Spinal cord (tissue), 10 donors: Measurements from ENCODE around the gene NAT8. TPM values are rescaled to one million over a fixed set of nuclear protein-coding genes. Genes with fewer than 3 reads are reported as not detected.
"Not testable (repeated sequence)": the region's sequence is repeated elsewhere in the genome, so short reads cannot be mapped to it uniquely, and the experiment has no call there.

Source experiments
- DNase-seq, 6 donors: peaks; one replicate each; pipeline versions ENCODE4 v3.0.0 to v3.0.0-alpha.2; 2013 to 2015; ENCODE audit warnings: low spot score in 6 of 6, low read depth in 4 of 6
- H3K27ac ChIP-seq: one replicate; pipeline ENCODE4 v1.5.1; 2013; ENCODE audit warnings: low read depth, low read length, control low read depth
- H3K27me3 ChIP-seq: one replicate; pipeline ENCODE4 v1.6.1; 2013; ENCODE audit warnings: low read length; ENCODE audit not compliant: control insufficient read depth, insufficient read depth
- H3K36me3 ChIP-seq: one replicate; pipeline ENCODE4 v1.6.1; 2013; ENCODE audit warnings: low read length; ENCODE audit not compliant: control insufficient read depth, insufficient read depth
- H3K4me1 ChIP-seq: one replicate; pipeline ENCODE4 v1.6.1; 2013; ENCODE audit warnings: low read length; ENCODE audit not compliant: control insufficient read depth, insufficient read depth
- H3K4me3 ChIP-seq: one replicate; pipeline ENCODE4 v1.5.1; 2013; ENCODE audit warnings: low read depth, low read length, control low read depth
- H3K9me3 ChIP-seq: one replicate; pipeline ENCODE4 v1.6.1; 2013; ENCODE audit warnings: low read length; ENCODE audit not compliant: control insufficient read depth, insufficient read depth
- WGBS: methylation state at CpG from one replicate; pipeline ENCODE4 v1.1.5; 2013; ENCODE audit warnings: missing lambda C conversion rate; ENCODE audit not compliant: insufficient coverage; 5-methylcytosine and 5-hydroxymethylcytosine counted together
- polyA plus RNA-seq, 2 donors: library from polyadenylated mRNA; unstranded; fragments of 120-200 nt; gene quantifications; one replicate each; pipeline ENCODE4 v1.2.1, GENCODE V29; 2013; ENCODE audit not compliant: insufficient read length in 2 of 2
- total RNA-seq, 2 donors: library from RNA; depleted of rRNA in 1 of 2; stranded (reverse); fragments of 120-200 nt in 1 of 2; fragments of >200 nt in 1 of 2; gene quantifications; one replicate each; pipeline versions ENCODE4 v1.2.3 to v1.2.4, GENCODE V29; 2013 to 2014
- donor health status: healthy.

NAT8 gene
- total and polyA plus RNA-seq, 4 donors = 1.00 to 1.5 TPM; not detected in 2

- Histone ChIP-seq H3K4me1 (peaks cover 7% of the 10 kb centered on the region), H3K36me3 (no peaks in the 10 kb centered on the region), H3K4me3 (no peak overlapping the region), H3K9me3 (no peaks in the 10 kb centered on the region), H3K27ac (no peak overlapping the region), H3K27me3 (no peaks in the 10 kb centered on the region)
- WGBS = 20% methylated on average over 1 of the region's 1 CpG
- peak in 2 of 6 donors; percentile 3 to 5 for DNase-seq
These were observed 1.7 kb downstream of the NAT8 start for GRCh38 chr2:73640511-73640911.

- H3K27ac ChIP-seq = no peak overlapping the region
- H3K4me1 ChIP-seq = peaks cover 7% of the 10 kb centered on the region
- H3K4me3 ChIP-seq = no peak overlapping the region
- no CpG with 5 or more reads among the region's 1 CpG for WGBS
- no peak for DNase-seq
- H3K9me3 ChIP-seq = no peaks in the 10 kb centered on the region
- H3K27me3 ChIP-seq = no peaks in the 10 kb centered on the region
- H3K36me3 ChIP-seq = no peaks in the 10 kb centered on the region
These were observed 3.8 kb downstream of the NAT8 start for GRCh38 chr2:73638429-73638828.

- not testable (repeated sequence) for H3K4me3 ChIP-seq, H3K36me3 ChIP-seq, H3K27ac ChIP-seq, DNase-seq, H3K9me3 ChIP-seq, H3K27me3 ChIP-seq, H3K4me1 ChIP-seq
These were observed 5.2 kb downstream of the NAT8 start for GRCh38 chr2:73636977-73637376.

GRCh38 chr2:73630662-73631266 lies 11.5 kb downstream of the NAT8 start:
- H3K36me3 ChIP-seq, DNase-seq, H3K27me3 ChIP-seq, H3K4me3 ChIP-seq, H3K9me3 ChIP-seq, H3K27ac ChIP-seq, H3K4me1 ChIP-seq: not testable (repeated sequence)
- no CpG with 5 or more reads among the region's 2 CpGs for WGBS

DNA sequence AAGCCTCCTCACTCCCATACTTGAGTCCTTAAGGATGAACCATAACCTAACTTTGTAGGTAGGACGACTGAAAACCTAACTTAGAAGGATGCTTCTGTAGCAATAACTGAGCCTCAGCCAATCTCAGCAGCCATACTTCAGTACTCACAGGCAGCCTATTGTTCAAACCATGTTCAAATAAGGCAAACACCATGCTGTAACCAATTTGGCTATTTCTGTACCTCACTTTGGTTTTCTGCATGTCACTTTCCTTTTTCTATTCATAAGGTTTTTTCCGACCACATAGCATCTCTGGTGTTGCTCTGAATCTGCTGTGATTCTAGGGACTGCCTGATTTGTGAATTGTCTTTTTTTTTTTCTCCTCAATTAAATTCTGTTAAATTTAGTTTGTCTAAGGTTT lies 13.7 kb downstream of the NAT8 start:
- not testable (repeated sequence) for H3K27me3 ChIP-seq, H3K36me3 ChIP-seq, H3K4me1 ChIP-seq, H3K4me3 ChIP-seq, H3K9me3 ChIP-seq, DNase-seq, H3K27ac ChIP-seq
- WGBS = 50% methylated on average over 1 of the region's 2 CpGs

GRCh38 chr2:73626237-73626636 lies 16.0 kb downstream of the NAT8 start:
- DNase-seq, H3K27me3 ChIP-seq, H3K4me3 ChIP-seq, H3K9me3 ChIP-seq, H3K4me1 ChIP-seq, H3K36me3 ChIP-seq, H3K27ac ChIP-seq: not testable (repeated sequence)
- 57% methylated on average over 3 of the region's 5 CpGs for WGBS

DNA sequence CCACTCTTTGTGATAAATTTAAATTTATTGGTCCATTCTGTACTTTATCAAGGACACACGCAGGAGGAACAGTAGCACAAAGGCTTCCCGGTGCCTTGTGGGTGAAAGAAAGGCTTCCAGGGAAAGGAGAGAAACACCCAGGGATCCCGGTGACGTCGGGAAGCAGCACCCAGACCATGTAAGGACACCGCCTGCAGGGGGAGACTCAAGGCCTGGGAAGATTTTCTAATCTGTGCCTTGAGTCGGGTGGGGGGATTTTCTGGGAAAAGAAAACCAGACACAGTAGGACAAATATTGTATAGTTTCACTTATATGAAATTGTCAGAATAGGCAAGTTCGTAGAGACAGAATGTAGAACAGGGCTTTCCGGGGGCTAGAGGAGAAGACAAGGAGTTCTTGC lies 17.6 kb downstream of the NAT8 start:
- WGBS = no CpG with 5 or more reads among the region's 9 CpGs
- not testable (repeated sequence) for DNase-seq, H3K9me3 ChIP-seq, H3K4me1 ChIP-seq, H3K4me3 ChIP-seq, H3K27me3 ChIP-seq, H3K27ac ChIP-seq, H3K36me3 ChIP-seq

DNA sequence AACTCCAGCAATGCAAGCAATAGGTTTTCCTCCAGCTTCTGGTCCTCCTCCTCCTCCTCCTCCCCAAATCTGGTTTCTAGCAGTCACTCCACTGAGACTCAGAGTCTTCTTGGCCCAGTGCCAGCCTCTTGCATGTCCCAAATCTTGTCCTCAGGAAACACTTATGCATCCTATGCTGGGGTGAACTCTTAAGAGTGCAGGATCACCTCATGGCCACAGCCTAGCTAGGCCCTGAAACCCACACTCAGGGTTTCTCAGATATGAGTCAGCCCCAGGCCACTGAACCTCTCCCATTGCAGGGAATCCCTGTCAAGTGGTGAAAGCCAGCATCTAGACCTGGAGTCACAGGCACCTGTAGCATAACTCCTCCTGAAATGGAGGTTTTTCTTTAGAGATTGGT lies 18.2 kb downstream of the NAT8 start:
- not testable (repeated sequence) for H3K4me1 ChIP-seq, DNase-seq, H3K36me3 ChIP-seq, H3K4me3 ChIP-seq, H3K27me3 ChIP-seq, H3K9me3 ChIP-seq, H3K27ac ChIP-seq

GRCh38 chr2:73619925-73620324 lies 22.3 kb downstream of the NAT8 start:
- not testable (repeated sequence) for H3K9me3 ChIP-seq, H3K4me1 ChIP-seq, H3K27me3 ChIP-seq, DNase-seq, H3K4me3 ChIP-seq, H3K36me3 ChIP-seq, H3K27ac ChIP-seq
- 100% methylated on average over 1 of the region's 3 CpGs for WGBS

DNA sequence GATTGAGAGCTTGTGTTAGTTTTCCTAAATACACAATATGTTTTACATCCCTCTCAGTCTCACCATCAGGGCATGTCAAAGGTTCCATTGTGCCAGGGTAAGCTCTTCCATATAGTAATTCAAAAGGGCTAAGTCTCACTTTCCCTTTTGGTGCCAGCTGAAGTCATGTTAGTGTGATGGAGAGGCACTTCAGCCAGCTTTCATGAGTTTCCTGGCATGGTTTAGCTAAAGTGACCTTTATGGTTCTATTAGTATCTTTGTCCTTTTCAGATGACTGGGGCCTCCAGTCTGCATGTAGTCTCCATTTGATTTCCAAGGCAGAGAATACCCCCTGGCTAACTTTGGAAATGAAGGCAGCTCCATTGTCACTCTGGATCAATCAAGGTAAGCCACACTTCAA lies 27.2 kb downstream of the NAT8 start:
- Histone ChIP-seq H3K36me3 (peaks cover 12% of the 10 kb centered on the region), H3K4me3 (no peak overlapping the region), H3K4me1 (no peaks in the 10 kb centered on the region), H3K27me3 (no peaks in the 10 kb centered on the region), H3K9me3 (no peaks in the 10 kb centered on the region), H3K27ac (no peak overlapping the region)
- no peak for DNase-seq
